Measurements from ENCODE around the gene ST6GALNAC4. TPM values are rescaled to one million over a fixed set of nuclear protein-coding genes. Genes with fewer than 3 reads are reported as not detected.

Gene ST6GALNAC4
- total and polyA plus RNA-seq, 7 donors = 8.9 to 52.6 (median 24.3) TPM

DNA sequence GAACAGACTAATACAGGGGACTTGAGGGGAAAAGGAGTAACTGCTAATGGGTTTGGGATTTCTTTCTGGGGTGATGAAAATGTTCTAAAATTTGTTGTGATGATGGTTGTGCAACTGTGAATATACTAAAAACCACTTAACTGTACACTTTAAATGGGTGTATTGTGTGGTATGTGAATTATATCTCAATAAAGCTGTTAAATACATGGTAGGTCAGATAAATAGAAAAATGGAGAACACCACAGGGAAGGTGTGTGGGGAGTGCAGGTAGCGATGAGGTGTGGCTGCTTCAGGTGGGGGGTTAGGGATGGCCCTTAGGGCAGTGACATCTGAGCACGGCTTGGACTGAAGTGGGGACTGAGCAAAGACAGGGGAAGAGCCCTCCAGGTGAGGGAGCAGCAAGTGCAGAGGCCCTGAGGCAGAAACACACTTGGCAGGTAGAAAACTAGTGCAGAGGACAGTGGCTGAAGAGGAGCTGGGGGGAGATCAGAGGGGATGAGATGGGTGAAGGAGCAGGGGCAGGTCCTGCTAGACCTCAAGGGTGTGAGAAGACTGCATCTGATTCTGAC lies 43.1 kb upstream of the ST6GALNAC4 start:
- H3K27ac ChIP-seq = peak overlapping the region; percentile 55
- DNase-seq (no peak), ATAC-seq (no peak)
- H3K36me3 ChIP-seq (ENCODE audit: insufficient read depth in 1 of 2, low read depth in 1 of 2) = no peaks in the 10 kb centered on the region
- H3K27me3 ChIP-seq (ENCODE audit: insufficient read depth in 3 of 3, low read length in 2 of 3) = no peaks in the 10 kb centered on the region
- H3K4me1 ChIP-seq = peaks cover 52% of the 10 kb centered on the region
- H3K4me3 ChIP-seq = no peak overlapping the region
- no peaks in the 10 kb centered on the region for H3K9me3 ChIP-seq
- intact Hi-C loops (cut with DNase I) = no loop called here
- TF ChIP-seq, protein P1, sequence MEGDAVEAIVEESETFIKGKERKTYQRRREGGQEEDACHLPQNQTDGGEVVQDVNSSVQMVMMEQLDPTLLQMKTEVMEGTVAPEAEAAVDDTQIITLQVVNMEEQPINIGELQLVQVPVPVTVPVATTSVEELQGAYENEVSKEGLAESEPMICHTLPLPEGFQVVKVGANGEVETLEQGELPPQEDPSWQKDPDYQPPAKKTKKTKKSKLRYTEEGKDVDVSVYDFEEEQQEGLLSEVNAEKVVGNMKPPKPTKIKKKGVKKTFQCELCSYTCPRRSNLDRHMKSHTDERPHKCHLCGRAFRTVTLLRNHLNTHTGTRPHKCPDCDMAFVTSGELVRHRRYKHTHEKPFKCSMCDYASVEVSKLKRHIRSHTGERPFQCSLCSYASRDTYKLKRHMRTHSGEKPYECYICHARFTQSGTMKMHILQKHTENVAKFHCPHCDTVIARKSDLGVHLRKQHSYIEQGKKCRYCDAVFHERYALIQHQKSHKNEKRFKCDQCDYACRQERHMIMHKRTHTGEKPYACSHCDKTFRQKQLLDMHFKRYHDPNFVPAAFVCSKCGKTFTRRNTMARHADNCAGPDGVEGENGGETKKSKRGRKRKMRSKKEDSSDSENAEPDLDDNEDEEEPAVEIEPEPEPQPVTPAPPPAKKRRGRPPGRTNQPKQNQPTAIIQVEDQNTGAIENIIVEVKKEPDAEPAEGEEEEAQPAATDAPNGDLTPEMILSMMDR (IDR thresholded peaks at IDR 0.05) = no peak
- 91 to 98% (median 92%) methylated on average over 2 of the region's 2 CpGs for WGBS, 3 donors

DNA sequence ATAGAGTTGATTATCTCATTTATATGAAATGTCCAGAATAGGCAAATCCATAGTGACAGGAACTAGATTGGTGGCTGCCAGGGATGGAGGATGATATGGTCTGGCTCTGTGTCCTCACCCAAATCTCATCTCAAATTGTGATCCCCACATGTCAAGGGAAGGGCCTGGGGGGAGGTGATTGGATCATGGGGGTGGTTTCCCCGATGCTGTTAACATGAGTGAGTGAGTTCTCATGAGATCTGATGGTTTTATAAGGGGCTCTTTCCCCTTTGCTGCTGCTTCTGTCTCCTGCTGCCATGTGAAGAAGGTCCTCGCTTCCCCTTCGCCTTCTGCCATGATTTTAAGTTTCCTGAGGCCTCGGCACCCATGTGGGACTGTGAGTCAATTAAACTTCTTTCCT lies 42.6 kb upstream of the ST6GALNAC4 start:
- no peaks in the 10 kb centered on the region for H3K36me3 ChIP-seq (ENCODE audit: insufficient read depth in 1 of 2, low read depth in 1 of 2)
- DNase-seq (no peak), ATAC-seq (no peak)
- peaks cover 54% of the 10 kb centered on the region for H3K4me1 ChIP-seq
- H3K27me3 ChIP-seq (ENCODE audit: insufficient read depth in 3 of 3, low read length in 2 of 3) = no peaks in the 10 kb centered on the region
- no peak overlapping the region for H3K4me3 ChIP-seq
- intact Hi-C loops (cut with DNase I) = no loop called here
- TF ChIP-seq, protein P1 (IDR thresholded peaks at IDR 0.05) = no peak
- H3K9me3 ChIP-seq = no peaks in the 10 kb centered on the region
- no peak overlapping the region for H3K27ac ChIP-seq
- WGBS, 3 donors = 94 to 98% (median 97%) methylated on average over 4 of the region's 4 CpGs

GRCh38 chr9:127958728-127959127 lies 41.9 kb upstream of the ST6GALNAC4 start:
- Histone ChIP-seq H3K4me3 (no peak overlapping the region), H3K27ac (no peak overlapping the region), H3K9me3 (no peaks in the 10 kb centered on the region), H3K4me1 (peaks cover 50% of the 10 kb centered on the region), H3K27me3 (ENCODE audit: insufficient read depth in 3 of 3, low read length in 2 of 3) (no peaks in the 10 kb centered on the region), H3K36me3 (ENCODE audit: insufficient read depth in 1 of 2, low read depth in 1 of 2) (no peaks in the 10 kb centered on the region)
- TF ChIP-seq, protein P1 (IDR thresholded peaks at IDR 0.05) = no peak
- no peak for DNase-seq
- intact Hi-C loops (cut with DNase I) = no loop called here
- no peak for ATAC-seq
- 96% methylated on average over 1 of the region's 1 CpG for WGBS, 3 donors

- 26 to 39% (median 29%) methylated on average over 12 of the region's 12 CpGs for WGBS, 3 donors
- Histone ChIP-seq H3K4me3 (peak overlapping the region; percentile 20), H3K27ac (peak overlapping the region; percentile 87), H3K9me3 (no peaks in the 10 kb centered on the region), H3K4me1 (peaks cover 29% of the 10 kb centered on the region), H3K27me3 (ENCODE audit: insufficient read depth in 3 of 3, low read length in 2 of 3) (no peaks in the 10 kb centered on the region), H3K36me3 (ENCODE audit: insufficient read depth in 1 of 2, low read depth in 1 of 2) (no peaks in the 10 kb centered on the region)
- peak; percentile 96 to 99 (median 98) for ATAC-seq
- TF ChIP-seq, protein P1 (IDR thresholded peaks at IDR 0.05) = peak; percentile 54
- intact Hi-C loops (cut with DNase I) = no loop called here
- DNase-seq = peak; percentile 80 to 94
Observed at GRCh38 chr9:127955294-127956015, 38.6 kb upstream of the ST6GALNAC4 start.
